A549 (cell line): ENCODE results near the gene TEN1. TPM values are rescaled to one million over a fixed set of nuclear protein-coding genes. Genes with fewer than 3 reads are reported as not detected.

Experiments used
- ATAC-seq, 2 experiments: fragments of 200-7000 bp in 1 of 2; fragments of >200 bp in 1 of 2; cut with Nextera tagmentation in 1 of 2; cut with Tn5 transposase in 1 of 2; 3 replicates each; pipeline versions ENCODE4 v1.8.0 to v1.9.1; 2018 to 2020; ENCODE audit warnings: mild to moderate bottlenecking in 1 of 2, moderate library complexity in 1 of 2
- CTCF ChIA-PET: fragments of 300-600 bp; sonication (Branson Sonifier 250); formaldehyde crosslinking; extraction: SDS; loops from one replicate; lab custom pipeline; 2021; ENCODE audit warnings: antibody characterized with exemption, inconsistent platforms; lab: Yijun Ruan, JAX
- POLR2A ChIA-PET: fragments of 350-600 bp; formaldehyde crosslinking; extraction: SDS; loops from one replicate; lab custom pipeline; 2021; ENCODE audit warnings: antibody characterized with exemption, inconsistent platforms; lab: Yijun Ruan, JAX
- DNase-seq, 2 experiments: peaks; one replicate each; pipeline versions ENCODE4 v3.0.0 to v3.0.0-alpha.2; 2011 to 2016; ENCODE audit warnings: low read depth in 1 of 2, low spot score in 1 of 2
- FAIRE-seq: peaks from 2 replicates; lab custom pipeline; 2011; peaks lifted over from hg19 to GRCh38; lab: Jason Lieb, UNC
- H3K27ac ChIP-seq, 2 experiments: fragments of >200 bp; sonication (Bioruptor Twin); formaldehyde crosslinking; 3 replicates each; pipeline ENCODE4 v1.5.1; 2016 to 2017
- H3K4me1 ChIP-seq: fragments of >200 bp; sonication (Bioruptor Twin); formaldehyde crosslinking; 3 replicates; pipeline ENCODE4 v1.6.1; 2016
- H3K4me2 ChIP-seq: fragments of >200 bp; sonication (Bioruptor Twin); formaldehyde crosslinking; 3 replicates; pipeline ENCODE4 v1.6.1; 2016
- H3K4me3 ChIP-seq: fragments of >200 bp; sonication (Bioruptor Twin); formaldehyde crosslinking; 3 replicates; pipeline ENCODE4 v1.5.1; 2016
- H3K9me3 ChIP-seq: fragments of >200 bp; sonication (Bioruptor Twin); formaldehyde crosslinking; 3 replicates; pipeline ENCODE4 v1.6.1; 2016
- BHLHE40 ChIP-seq: IDR thresholded peaks from 2 replicates; pipeline ENCODE4 v1.6.1; 2012; ENCODE audit warnings: low read depth, low read length, inconsistent platforms
- CBX8 ChIP-seq: fragments of 200-600 bp; sonication (generic); IDR thresholded peaks from 2 replicates; pipeline ENCODE4 v1.6.1; 2016
- CHD2 ChIP-seq: fragments of 150-350 bp; IDR thresholded peaks from 2 replicates; pipeline ENCODE4 v1.6.1; 2014; ENCODE audit warnings: low read length; ENCODE audit not compliant: partially characterized antibody
- CHD4 ChIP-seq: fragments of 200-600 bp; sonication (generic); IDR thresholded peaks from 2 replicates; pipeline ENCODE4 v1.6.1; 2016; ENCODE audit warnings: antibody characterized with exemption, mild to moderate bottlenecking, borderline replicate concordance
- EHF ChIP-seq: fragments of 250-450 bp; sonication (Bioruptor Pico); IDR thresholded peaks from 2 replicates; pipeline ENCODE4 v1.5.0; 2020; ENCODE audit warnings: mild to moderate bottlenecking
- ESRRA ChIP-seq: fragments of 150-350 bp; IDR thresholded peaks from 2 replicates; pipeline ENCODE4 v1.6.1; 2014; ENCODE audit warnings: mild to moderate bottlenecking, low read length, borderline replicate concordance
- HOXB13 ChIP-seq: fragments of 250-450 bp; sonication (Bioruptor Pico); IDR thresholded peaks from 2 replicates; pipeline ENCODE4 v1.5.0; 2020; ENCODE audit warnings: low read depth, mild to moderate bottlenecking, moderate library complexity
- MAFK ChIP-seq: fragments of 450-650 bp; IDR thresholded peaks from 2 replicates; pipeline ENCODE4 v1.6.1; 2014; ENCODE audit not compliant: partially characterized antibody
- POLR2A ChIP-seq: IDR thresholded peaks from 2 replicates; pipeline ENCODE4 v1.6.1; 2012; ENCODE audit warnings: mild to moderate bottlenecking, low read length
- POLR2AphosphoS2 ChIP-seq: conservative IDR thresholded peaks from 2 replicates; pipeline ENCODE4 v1.6.1; 2012; ENCODE audit warnings: low read length, improper control_type of control experiment, inconsistent platforms
- RARB ChIP-seq: fragments of 250-450 bp; sonication (Bioruptor Pico); IDR thresholded peaks from 2 replicates; pipeline ENCODE4 v1.8.0; 2021; ENCODE audit warnings: mild to moderate bottlenecking, moderate library complexity
- RCOR1 ChIP-seq: fragments of 150-350 bp; IDR thresholded peaks from 2 replicates; pipeline ENCODE4 v1.6.1; 2014; ENCODE audit warnings: antibody characterized with exemption, low read length, low read depth
- RNF2 ChIP-seq: fragments of 200-600 bp; sonication (generic); IDR thresholded peaks from 2 replicates; pipeline ENCODE4 v1.6.1; 2016; ENCODE audit warnings: low read depth, mild to moderate bottlenecking, antibody characterized with exemption, moderate library complexity, borderline replicate concordance
- SREBF2 ChIP-seq: fragments of 450-650 bp; IDR thresholded peaks from 2 replicates; pipeline ENCODE4 v1.6.1; 2014; ENCODE audit warnings: mild to moderate bottlenecking, moderate library complexity
- ZNF302 ChIP-seq: fragments of 250-450 bp; sonication (Bioruptor Pico); IDR thresholded peaks from 2 replicates; pipeline ENCODE4 v1.9.0; 2021; ENCODE audit warnings: inconsistent platforms, mild to moderate bottlenecking, moderate library complexity
- WGBS: methylation state at CpG from one replicate; pipeline ENCODE4 v1.1.6; 2017; ENCODE audit errors: missing lambda C conversion rate; 5-methylcytosine and 5-hydroxymethylcytosine counted together
- polyA plus RNA-seq, 4 experiments: library from polyadenylated mRNA; depleted of rRNA in 3 of 4; stranded (reverse); fragments of >200 nt; fragmentation: RNase III in 1 of 4; extraction: RNeasy Plus Mini Kit Qiagen cat#74134 plus additional on column Dnase treatment in 1 of 4; gene quantifications; 2 replicates in 3 of 4; 3 replicates in 1 of 4; pipeline ENCODE4 v1.2.3, GENCODE V29; 2011 to 2017
- TF ChIP-seq, protein P1 (sequence below): IDR thresholded peaks from 2 replicates; pipeline ENCODE4 v1.6.1; 2012
- TF ChIP-seq, protein P2 (sequence below): fragments of >200 bp; sonication (Bioruptor Twin); formaldehyde crosslinking; IDR thresholded peaks from 3 replicates; pipeline ENCODE4 v1.6.1; 2016
- TF ChIP-seq, protein P3 (sequence below): fragments of >200 bp; sonication (Bioruptor Twin); formaldehyde crosslinking; IDR thresholded peaks from 3 replicates; pipeline ENCODE4 v1.5.1; 2016

The TEN1 gene
- polyA plus RNA-seq, 2 of the 4 experiments (the other 2 are of a cell fraction): 11.8 to 15.7 TPM

DNA sequence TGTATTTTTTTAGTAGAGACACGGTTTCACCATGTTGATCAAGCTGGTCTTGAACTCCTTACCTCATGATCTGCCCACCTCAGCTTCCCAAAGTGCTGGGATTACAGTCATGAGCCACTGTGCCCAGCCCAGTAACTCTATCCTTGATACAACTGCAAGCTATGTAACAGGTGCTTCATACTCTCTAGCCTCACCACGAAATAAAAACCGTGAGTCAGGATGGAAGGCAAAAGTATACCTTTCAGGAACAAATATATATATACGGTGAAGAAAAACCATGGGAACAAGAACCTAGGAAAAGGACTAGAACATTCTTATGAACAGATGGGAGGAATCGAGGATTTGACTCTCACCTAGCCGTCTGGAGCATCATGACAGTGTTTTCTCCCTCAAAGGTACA is 28.6 kb upstream of the TEN1 start:
- POLR2A ChIA-PET: interaction anchor here (1.3 kb wide), 1 partner anchor 9 kb away, joined by 4 read pairs; the partner anchor contains the start of gene FBF1
- no peak overlapping the region for H3K4me3 ChIP-seq
- no peak overlapping the region for H3K4me2 ChIP-seq
- CTCF ChIA-PET: interaction anchor here (0.7 to 1.9 kb wide), 6 partner anchors 9 to 329 kb away, joined by 3 to 6 read pairs (median 4); no protein-coding TSS in a partner anchor
- no peaks in the 10 kb centered on the region for H3K9me3 ChIP-seq
- H3K27ac ChIP-seq: no peak overlapping the region
- TF ChIP-seq ESRRA (no peak), POLR2A (no peak), RCOR1 (no peak)
- ATAC-seq (no peak), DNase-seq (no peak), FAIRE-seq (no peak)
- WGBS: 90% methylated on average over 6 of the region's 6 CpGs
- no peaks in the 10 kb centered on the region for H3K4me1 ChIP-seq

DNA sequence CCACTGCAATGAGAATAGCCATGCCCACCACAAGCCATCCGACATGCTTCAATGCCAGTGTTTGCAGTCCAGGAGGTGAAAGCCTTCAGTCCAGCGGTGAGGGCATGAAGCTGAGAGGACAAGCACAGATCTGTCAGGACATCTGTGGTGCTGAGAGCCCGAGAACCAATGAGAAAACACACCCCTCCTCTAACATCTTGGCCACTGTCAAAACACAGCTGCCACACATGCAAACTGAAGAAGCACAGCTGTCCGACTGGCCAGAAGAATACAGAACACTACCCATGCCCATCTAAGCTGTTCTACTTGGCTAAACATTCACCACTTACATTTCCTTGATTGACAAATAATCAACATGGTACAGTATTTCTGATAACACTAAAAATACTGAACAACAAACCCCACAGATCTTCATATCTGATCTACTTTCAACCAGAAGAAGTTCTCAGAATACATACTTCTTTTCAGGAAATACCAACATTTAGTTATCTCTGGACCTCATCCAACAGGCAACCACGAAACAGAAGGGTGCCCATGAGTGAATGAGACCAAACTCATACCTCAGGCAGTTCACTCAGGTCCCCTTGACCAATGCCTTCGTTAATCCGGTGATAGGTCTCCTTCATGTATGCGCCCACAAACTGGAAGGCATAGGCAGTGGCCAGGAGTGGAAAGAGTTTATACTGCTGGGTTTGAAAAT is 28.0 kb upstream of the TEN1 start:
- POLR2A ChIA-PET: interaction anchor here (1.3 kb wide), 1 partner anchor 10 kb away, joined by 4 read pairs; the partner anchor contains the start of gene FBF1
- no peak overlapping the region for H3K27ac ChIP-seq
- CTCF ChIA-PET: interaction anchor here (0.7 to 1.9 kb wide), 6 partner anchors 9 to 329 kb away, joined by 3 to 9 read pairs (median 4); partner anchors contain the start of gene CDK3
- no peaks in the 10 kb centered on the region for H3K9me3 ChIP-seq
- WGBS: 93% methylated on average over 8 of the region's 8 CpGs
- no peak for DNase-seq
- no peak for FAIRE-seq
- no peak overlapping the region for H3K4me3 ChIP-seq
- no peak for TF ChIP-seq MAFK
- TF ChIP-seq, all 56 proteins: peak for 0
- Histone ChIP-seq H3K4me2 (no peak overlapping the region), H3K4me1 (no peaks in the 10 kb centered on the region)
- no peak for ATAC-seq

DNA sequence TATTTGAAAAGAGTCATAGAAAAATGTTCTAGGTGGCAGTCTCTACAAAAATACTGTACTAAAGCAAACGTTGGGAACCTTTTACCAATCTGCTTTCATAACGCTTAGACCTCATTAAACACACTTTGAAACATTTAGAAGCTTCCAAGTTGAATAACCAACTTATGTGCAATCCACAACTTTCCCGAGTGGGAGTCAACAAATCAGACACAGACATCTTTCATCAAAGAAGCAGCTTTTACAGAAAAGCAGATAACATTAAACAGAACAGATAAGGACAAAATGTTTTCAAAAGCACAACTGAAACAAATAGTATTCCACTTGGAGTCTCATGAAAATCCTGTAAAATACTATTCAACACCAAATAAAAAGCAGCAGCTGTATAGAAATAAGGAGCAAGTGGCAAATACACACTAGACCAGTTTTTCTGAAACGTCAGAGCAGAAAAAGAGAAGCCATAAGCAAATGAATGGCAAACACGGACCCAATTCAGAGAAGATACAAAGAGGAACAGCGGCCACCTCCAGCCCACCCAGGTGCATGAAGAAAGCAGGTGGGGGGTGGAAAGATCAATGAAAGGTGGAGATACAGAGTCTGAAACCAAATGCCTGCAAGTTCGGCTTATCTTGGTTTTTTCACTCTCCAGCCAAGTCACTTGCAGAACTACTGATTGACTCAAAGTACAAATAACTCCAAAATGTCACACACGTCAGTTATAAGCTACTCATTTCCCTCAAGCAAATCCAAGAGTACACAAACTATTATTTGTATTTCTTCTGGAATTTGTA is 19.8 kb upstream of the TEN1 start:
- Histone ChIP-seq H3K4me3 (no peak overlapping the region), H3K9me3 (no peaks in the 10 kb centered on the region), H3K4me1 (peaks cover 17% of the 10 kb centered on the region; the same call in 2 of the 3 replicates), H3K27ac (no peak overlapping the region), H3K4me2 (peak overlapping the region; percentile 24)
- ChIA-PET CTCF (interaction anchor here (0.7 to 3.0 kb wide), 9 partner anchors 10 to 320 kb away, joined by 3 to 7 read pairs (median 4); partner anchors contain the start of genes ACOX1 and CDK3), POLR2A (no interaction called here)
- no peak for TF ChIP-seq BHLHE40
- TF ChIP-seq, protein P1, sequence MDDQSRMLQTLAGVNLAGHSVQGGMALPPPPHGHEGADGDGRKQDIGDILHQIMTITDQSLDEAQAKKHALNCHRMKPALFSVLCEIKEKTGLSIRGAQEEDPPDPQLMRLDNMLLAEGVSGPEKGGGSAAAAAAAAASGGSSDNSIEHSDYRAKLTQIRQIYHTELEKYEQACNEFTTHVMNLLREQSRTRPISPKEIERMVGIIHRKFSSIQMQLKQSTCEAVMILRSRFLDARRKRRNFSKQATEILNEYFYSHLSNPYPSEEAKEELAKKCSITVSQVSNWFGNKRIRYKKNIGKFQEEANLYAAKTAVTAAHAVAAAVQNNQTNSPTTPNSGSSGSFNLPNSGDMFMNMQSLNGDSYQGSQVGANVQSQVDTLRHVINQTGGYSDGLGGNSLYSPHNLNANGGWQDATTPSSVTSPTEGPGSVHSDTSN: no peak
- no peak for TF ChIP-seq HOXB13 (CRISPR knock-in tag)
- no peak for TF ChIP-seq CHD2
- TF ChIP-seq, protein P2, sequence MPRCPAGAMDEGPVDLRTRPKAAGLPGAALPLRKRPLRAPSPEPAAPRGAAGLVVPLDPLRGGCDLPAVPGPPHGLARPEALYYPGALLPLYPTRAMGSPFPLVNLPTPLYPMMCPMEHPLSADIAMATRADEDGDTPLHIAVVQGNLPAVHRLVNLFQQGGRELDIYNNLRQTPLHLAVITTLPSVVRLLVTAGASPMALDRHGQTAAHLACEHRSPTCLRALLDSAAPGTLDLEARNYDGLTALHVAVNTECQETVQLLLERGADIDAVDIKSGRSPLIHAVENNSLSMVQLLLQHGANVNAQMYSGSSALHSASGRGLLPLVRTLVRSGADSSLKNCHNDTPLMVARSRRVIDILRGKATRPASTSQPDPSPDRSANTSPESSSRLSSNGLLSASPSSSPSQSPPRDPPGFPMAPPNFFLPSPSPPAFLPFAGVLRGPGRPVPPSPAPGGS: no peak
- no peak for TF ChIP-seq RNF2
- no peak for TF ChIP-seq CHD4
- no peak for TF ChIP-seq SREBF2
- TF ChIP-seq RARB (CRISPR knock-in tag): no peak
- TF ChIP-seq CBX8: no peak
- TF ChIP-seq POLR2AphosphoS2: no peak
- TF ChIP-seq, protein P3, sequence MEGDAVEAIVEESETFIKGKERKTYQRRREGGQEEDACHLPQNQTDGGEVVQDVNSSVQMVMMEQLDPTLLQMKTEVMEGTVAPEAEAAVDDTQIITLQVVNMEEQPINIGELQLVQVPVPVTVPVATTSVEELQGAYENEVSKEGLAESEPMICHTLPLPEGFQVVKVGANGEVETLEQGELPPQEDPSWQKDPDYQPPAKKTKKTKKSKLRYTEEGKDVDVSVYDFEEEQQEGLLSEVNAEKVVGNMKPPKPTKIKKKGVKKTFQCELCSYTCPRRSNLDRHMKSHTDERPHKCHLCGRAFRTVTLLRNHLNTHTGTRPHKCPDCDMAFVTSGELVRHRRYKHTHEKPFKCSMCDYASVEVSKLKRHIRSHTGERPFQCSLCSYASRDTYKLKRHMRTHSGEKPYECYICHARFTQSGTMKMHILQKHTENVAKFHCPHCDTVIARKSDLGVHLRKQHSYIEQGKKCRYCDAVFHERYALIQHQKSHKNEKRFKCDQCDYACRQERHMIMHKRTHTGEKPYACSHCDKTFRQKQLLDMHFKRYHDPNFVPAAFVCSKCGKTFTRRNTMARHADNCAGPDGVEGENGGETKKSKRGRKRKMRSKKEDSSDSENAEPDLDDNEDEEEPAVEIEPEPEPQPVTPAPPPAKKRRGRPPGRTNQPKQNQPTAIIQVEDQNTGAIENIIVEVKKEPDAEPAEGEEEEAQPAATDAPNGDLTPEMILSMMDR: no peak
- no peak for TF ChIP-seq ESRRA
- TF ChIP-seq ZNF302: no peak
- no peak for TF ChIP-seq EHF (CRISPR knock-in tag)
- FAIRE-seq (peak; percentile 13), ATAC-seq (no peak; a peak in 1 of 6 replicates), DNase-seq (no peak)
- WGBS: 50% methylated on average over 8 of the region's 8 CpGs
